D721Med (cell line): Measurements from ENCODE around the gene SPRED2.

Experiments used
- DNase-seq: peaks from one replicate; pipeline ENCODE4 v3.0.0; 2011; ENCODE audit warnings: low spot score; ENCODE audit not compliant: insufficient read length
- FAIRE-seq: peaks from 2 replicates; lab custom pipeline; 2011; peaks lifted over from hg19 to GRCh38; lab: Jason Lieb, UNC
- TF ChIP-seq, protein P1 (sequence below): IDR thresholded peaks from 2 replicates; pipeline ENCODE4 v1.5.1; 2012; ENCODE audit warnings: mild to moderate bottlenecking, control low read depth; ENCODE audit not compliant: insufficient read depth; ENCODE audit errors: missing control alignments

Gene SPRED2

DNA sequence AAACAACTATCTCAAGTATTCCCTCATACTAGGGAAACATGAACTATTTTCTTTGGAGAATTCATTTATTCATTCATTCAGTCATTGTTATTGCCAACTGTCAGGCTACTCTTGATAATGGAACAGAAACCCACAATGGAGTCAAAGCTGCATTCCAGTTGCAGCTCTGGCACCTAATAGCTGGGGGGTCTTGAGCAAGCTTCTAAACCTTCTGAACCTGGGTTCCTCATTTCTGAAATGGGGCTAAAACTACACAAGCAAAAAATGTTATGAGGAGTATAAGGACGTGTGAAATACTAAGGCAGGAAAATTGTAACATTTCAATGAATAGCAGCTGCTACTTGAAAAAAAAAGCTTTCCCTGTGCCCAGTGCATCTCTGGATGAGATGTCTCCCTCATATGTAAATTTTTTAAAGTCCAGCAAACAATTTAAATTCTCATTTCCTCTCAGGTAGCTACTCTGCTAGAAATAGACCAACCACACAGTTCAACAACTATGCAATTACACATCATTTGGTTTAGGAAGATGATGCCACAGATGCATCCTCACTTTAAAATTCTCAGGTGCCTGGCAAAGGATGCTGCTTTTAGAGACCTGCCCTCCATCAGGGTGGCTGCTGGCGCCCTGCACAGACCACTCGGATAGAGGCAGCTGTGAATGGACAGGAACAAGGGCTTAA is 38.5 kb downstream of the SPRED2 start:
- DNase-seq = no peak
- no peak for FAIRE-seq

DNA sequence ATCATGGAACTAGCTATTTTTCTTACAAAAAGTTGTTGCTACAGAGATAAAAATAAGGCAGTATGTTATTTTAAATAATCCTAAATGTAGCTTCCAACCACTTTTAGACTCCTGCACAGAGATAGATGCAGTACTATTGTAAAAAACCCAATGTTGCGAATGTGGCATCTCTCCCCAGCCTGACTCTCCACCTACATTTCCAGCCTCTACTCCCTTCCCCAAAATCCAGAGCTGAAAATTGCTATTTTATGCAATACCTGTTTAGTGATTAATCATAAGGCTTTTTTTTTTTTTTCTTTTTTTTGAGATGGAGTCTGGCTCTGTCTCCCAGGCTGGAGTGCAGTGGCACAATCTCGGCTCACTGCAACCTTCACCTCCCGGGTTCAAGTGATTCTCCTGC is 39.4 kb downstream of the SPRED2 start:
- no peak for DNase-seq
- FAIRE-seq = no peak
- TF ChIP-seq, protein P1, sequence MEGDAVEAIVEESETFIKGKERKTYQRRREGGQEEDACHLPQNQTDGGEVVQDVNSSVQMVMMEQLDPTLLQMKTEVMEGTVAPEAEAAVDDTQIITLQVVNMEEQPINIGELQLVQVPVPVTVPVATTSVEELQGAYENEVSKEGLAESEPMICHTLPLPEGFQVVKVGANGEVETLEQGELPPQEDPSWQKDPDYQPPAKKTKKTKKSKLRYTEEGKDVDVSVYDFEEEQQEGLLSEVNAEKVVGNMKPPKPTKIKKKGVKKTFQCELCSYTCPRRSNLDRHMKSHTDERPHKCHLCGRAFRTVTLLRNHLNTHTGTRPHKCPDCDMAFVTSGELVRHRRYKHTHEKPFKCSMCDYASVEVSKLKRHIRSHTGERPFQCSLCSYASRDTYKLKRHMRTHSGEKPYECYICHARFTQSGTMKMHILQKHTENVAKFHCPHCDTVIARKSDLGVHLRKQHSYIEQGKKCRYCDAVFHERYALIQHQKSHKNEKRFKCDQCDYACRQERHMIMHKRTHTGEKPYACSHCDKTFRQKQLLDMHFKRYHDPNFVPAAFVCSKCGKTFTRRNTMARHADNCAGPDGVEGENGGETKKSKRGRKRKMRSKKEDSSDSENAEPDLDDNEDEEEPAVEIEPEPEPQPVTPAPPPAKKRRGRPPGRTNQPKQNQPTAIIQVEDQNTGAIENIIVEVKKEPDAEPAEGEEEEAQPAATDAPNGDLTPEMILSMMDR = no peak

More for the DNA sequence above, 38.5 kb downstream of the SPRED2 start:
- TF ChIP-seq, protein P1 = no peak

DNA sequence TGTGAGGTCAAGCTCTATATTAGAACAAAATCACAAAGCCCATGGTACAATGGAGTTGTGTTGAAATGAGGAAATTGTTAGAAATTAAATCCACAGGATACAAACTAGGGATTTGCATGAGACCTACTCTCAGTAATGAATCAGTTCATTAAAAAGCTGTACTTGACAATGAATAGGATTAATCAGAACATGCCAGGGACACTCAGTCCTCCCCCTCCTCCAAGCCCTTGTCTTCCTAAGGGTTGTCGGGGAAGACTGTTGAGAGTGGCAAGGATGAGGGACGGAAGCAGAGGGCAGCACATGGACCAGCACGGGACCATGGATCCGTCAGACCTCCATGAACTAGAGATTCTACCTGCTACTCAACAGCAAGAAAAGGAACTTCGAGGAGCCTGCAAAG is 39.8 kb downstream of the SPRED2 start:
- peak; percentile 71 for FAIRE-seq
- TF ChIP-seq, protein P1 = no peak
- peak; percentile 60 for DNase-seq

DNA sequence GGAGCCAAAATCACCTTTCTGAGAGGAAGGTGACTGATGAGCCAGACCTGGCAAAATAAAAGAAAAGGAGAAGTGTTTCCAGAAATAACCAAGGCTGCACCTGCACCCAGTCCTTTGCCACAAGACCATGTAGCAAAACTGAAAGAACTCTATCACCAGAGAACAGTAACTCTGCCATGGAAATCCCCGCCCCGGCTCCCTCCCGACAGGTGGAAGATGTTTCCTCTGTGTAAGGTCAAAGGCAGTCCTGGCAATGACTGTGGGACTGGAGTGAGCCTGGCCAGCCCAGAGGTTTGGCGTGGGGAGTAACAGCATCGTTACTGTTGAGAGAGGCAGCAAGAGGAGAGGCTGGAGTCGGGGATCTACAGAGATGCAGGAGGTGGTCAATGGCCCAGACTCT is 42.3 kb downstream of the SPRED2 start:
- DNase-seq (no peak), FAIRE-seq (no peak)
- TF ChIP-seq, protein P1 = no peak

DNA sequence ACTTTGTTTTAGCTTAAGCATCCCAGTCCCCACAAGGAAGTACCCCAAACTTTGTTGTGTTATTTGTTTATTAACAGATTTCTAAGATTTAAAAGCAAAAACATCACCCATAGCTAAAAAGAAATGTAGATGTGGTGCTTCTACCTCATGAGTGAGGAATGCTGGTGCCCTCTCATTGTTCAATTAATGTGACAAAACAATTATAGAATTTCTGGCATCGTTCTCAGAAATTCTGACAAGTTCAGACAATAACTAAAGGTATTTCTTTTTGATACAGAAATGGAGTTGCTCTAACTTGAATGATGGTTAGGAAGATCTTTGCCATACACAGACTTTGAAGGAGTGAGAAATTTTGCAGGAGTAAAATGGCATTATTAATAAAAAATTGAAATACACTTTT is 42.9 kb downstream of the SPRED2 start:
- DNase-seq (no peak), FAIRE-seq (no peak)
- TF ChIP-seq, protein P1 = no peak

DNA sequence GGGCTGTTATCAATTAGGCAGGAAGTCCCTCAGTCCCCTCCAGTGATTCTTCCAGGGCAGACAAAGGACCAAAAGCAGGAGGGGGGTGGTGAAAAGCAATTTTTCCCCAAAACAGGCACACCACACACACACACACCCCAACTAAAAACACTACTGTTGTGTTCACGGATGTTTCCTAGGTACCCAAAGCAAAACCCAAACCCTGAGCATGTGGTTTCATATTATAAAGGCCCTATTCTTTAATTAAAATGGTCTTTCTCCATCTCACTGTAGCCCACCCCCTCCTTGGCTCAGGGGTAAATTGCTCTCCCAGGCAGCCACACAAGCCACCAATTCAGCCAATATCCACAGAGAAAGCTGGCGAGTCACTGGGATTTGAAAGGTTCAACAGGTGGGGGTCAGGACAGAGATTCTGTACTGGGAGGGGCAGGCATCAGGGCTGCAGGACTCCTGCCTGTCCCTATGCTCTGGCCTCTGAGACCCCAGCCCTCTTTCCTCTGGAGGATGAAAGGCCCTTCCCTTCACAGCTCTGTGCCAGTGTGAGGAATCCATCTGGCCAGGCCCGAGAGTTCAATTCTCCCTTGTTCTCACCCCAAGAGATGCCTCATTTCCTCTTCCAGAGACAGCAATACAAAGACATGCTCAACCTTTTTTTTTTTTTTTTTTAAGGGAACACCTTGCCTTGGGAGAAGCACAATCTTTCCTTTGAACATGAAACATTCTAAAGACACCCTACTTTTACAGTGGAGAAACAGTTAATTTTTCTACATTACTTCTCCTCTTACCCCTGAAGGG is 43.6 kb downstream of the SPRED2 start:
- FAIRE-seq (no peak), DNase-seq (no peak)
- TF ChIP-seq, protein P1 = no peak

DNA sequence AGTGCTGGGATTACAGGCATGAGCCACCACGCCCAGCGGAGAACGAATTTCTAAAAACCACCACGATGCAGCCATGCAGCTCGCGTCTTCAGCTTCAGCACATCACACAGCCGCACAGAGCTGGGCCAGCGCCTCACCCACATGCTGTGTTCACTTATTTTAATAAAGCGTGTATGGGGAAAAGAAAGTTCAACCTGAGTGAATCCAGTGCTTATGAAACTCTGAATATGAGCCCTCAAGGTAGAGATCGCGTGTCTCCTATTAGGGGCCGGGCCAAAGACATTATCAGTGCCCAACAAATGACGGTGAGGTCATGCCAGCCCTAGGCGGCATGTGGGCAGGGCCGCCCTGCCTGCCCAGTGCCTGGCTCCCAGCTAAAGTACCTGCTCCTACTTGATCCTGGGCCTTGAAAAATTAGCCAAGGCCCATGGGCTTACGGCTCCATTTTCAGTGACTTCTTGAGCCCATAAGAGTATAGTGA is 44.3 kb downstream of the SPRED2 start:
- TF ChIP-seq, protein P1 = no peak
- DNase-seq (no peak), FAIRE-seq (no peak)
